Measurements from ENCODE around the gene DMAP1. TPM values are rescaled to one million over a fixed set of nuclear protein-coding genes. Genes with fewer than 3 reads are reported as not detected.

The DMAP1 gene
- total and polyA plus RNA-seq, 2 of the 8 experiments (the other 6 are each of a cell fraction or from before 2014, with no cell fraction given), result 36.4 to 42.4 TPM

GRCh38 chr1:44256762-44257554 lies 43.7 kb downstream of the DMAP1 start:
- ChIA-PET POLR2A (ENCODE audit: partially characterized antibody) (interaction anchor here (0.5 to 2.0 kb wide), 4 partner anchors 13 to 488 kb away, joined by 3 to 6 read pairs (median 4); no protein-coding TSS in a partner anchor), CTCF (ENCODE audit: partially characterized antibody) (interaction anchor here (1.0 to 5.7 kb wide), 8 partner anchors 8 to 58 kb away, joined by 3 to 37 read pairs (median 8); no protein-coding TSS in a partner anchor)
- Histone ChIP-seq H2AFZ (ENCODE audit: low read length) (no peak overlapping the region), H3K23ac (ENCODE audit: insufficient read length) (no peak overlapping the region), H3K18ac (ENCODE audit: extremely low read depth, low read length) (no peak overlapping the region), H2BK15ac (ENCODE audit: low read length) (no peak overlapping the region), H3K4ac (replicated peaks; ENCODE audit: insufficient read length, low read depth, low read length) (no peak overlapping the region), H3K79me2 (ENCODE audit: control insufficient read depth in 1 of 2, insufficient read depth in 2 of 2, low read length in 2 of 2) (no peaks in the 10 kb centered on the region), H4K5ac (ENCODE audit: insufficient read length, low read depth, low read length) (no peak overlapping the region), H3K9ac (replicated peaks in 1 of 4; ENCODE audit: extremely low read depth in 1 of 4, low read depth in 3 of 4, low read length in 3 of 4) (no peak overlapping the region), H3K14ac (ENCODE audit: insufficient read length) (no peak overlapping the region), H3K79me1 (ENCODE audit: low read depth, low read length) (peaks cover 6% of the 10 kb centered on the region), H3K56ac (replicated peaks; ENCODE audit: insufficient read length, low read depth, low read length) (no peak overlapping the region), H4K8ac (ENCODE audit: extremely low read depth, insufficient read depth, low read length) (no peak overlapping the region; the same call in 1 of the 2 replicates), H4K20me1 (replicated peaks in 1 of 2; ENCODE audit: control insufficient read depth in 1 of 2, insufficient read depth in 2 of 2, low read length in 2 of 2) (peaks cover 4 to 11% of the 10 kb centered on the region in 2 experiments), H2BK12ac (ENCODE audit: low read depth, low read length) (no peak overlapping the region), H2BK20ac (ENCODE audit: low read length) (no peak overlapping the region), H3K27me3 (replicated peaks in 1 of 4; ENCODE audit: control insufficient read depth in 3 of 4, extremely low read depth in 1 of 4, insufficient read depth in 3 of 4, low read length in 3 of 4) (no peaks in the 10 kb centered on the region), H3K36me3 (ENCODE audit: control insufficient read depth in 2 of 4, insufficient read depth in 4 of 4, low read length in 3 of 4) (no peaks in the 10 kb centered on the region), H3K23me2 (ENCODE audit: low read depth, low read length) (no peaks in the 10 kb centered on the region), H2BK120ac (replicated peaks; ENCODE audit: low read depth, low read length) (no peak overlapping the region), H3K27ac (ENCODE audit: low read depth, low read length) (no peak overlapping the region), H3K4me3 (ENCODE audit: extremely low read depth in 1 of 4, insufficient read depth in 2 of 4, low read depth in 3 of 4, low read length in 4 of 4) (no peak overlapping the region), H2BK5ac (ENCODE audit: low read depth, low read length) (no peak overlapping the region), H4K91ac (replicated peaks; ENCODE audit: insufficient read length, low read length) (no peak overlapping the region), H3K4me2 (ENCODE audit: insufficient read depth in 1 of 2, low read depth in 2 of 2, low read length in 2 of 2) (no peak overlapping the region), H3K4me1 (replicated peaks in 1 of 4; ENCODE audit: control insufficient read depth in 3 of 4, insufficient read depth in 4 of 4, low read length in 3 of 4) (peaks cover 0 to 11% (median 4%) of the 10 kb centered on the region in 4 experiments; a peak in 4 of 7 replicates), H2AK5ac (ENCODE audit: low read depth, low read length) (no peak overlapping the region), H3K9me3 (ENCODE audit: insufficient read depth in 2 of 2, low read depth in 1 of 2, low read length in 1 of 2) (no peaks in the 10 kb centered on the region)
- DNase-seq (ENCODE audit: low read depth in 1 of 2, low spot score in 2 of 2), result no peak
- WGBS, 2 experiments (ENCODE audit: extremely low coverage in 1 of 2, insufficient coverage in 1 of 2, insufficient read length in 1 of 2, insufficient replicate concordance in 2 of 2, low coverage in 1 of 2, low lambda C conversion rate in 2 of 2, missing lambda C conversion rate in 1 of 2), result 84% methylated on average over 10 of the region's 10 CpGs; no CpG with 5 or more reads in 1 of the 2 experiments
- FAIRE-seq, result no peak
- TF ChIP-seq BRCA1 (IDR thresholded peaks at IDR 0.05; ENCODE audit: low read depth, low read length), result no peak
- TF ChIP-seq MAFK (IDR thresholded peaks at IDR 0.05; ENCODE audit: low read depth, low read length), result no peak
- TF ChIP-seq SRF (IDR thresholded peaks at IDR 0.05; ENCODE audit: low read depth, low read length), result no peak
- TF ChIP-seq JUND (IDR thresholded peaks at IDR 0.05; ENCODE audit: low read length), result no peak
- TF ChIP-seq CTBP2 (IDR thresholded peaks at IDR 0.05; ENCODE audit: borderline replicate concordance, insufficient read depth, insufficient read length, low read length), result no peak
- no peak for TF ChIP-seq BACH1 (IDR thresholded peaks at IDR 0.05; ENCODE audit: low read length)
- no peak for TF ChIP-seq POLR2A (IDR thresholded peaks at IDR 0.05; ENCODE audit: control extremely low read depth in 1 of 2, low read depth in 2 of 2, low read length in 2 of 2)
- no peak for TF ChIP-seq YY1 (IDR thresholded peaks at IDR 0.05; ENCODE audit: low read depth, low read length)
- TF ChIP-seq CBX8 (IDR thresholded peaks at IDR 0.05; ENCODE audit: borderline replicate concordance, low read depth, low read length), result no peak
- TF ChIP-seq CBX5 (IDR thresholded peaks at IDR 0.05; ENCODE audit: low read depth, low read length), result no peak
- TF ChIP-seq RFX5 (IDR thresholded peaks at IDR 0.05; ENCODE audit: borderline replicate concordance, low read depth, low read length), result no peak
- no peak for TF ChIP-seq KDM5A (IDR thresholded peaks at IDR 0.05; ENCODE audit: low read length)
- no peak for TF ChIP-seq EZH2 (IDR thresholded peaks at IDR 0.05; ENCODE audit: low read depth, low read length, severe bottlenecking)

Measured in H1 (cell line).